Measurements from ENCODE around the gene RASGRF2.

Gene RASGRF2

GRCh38 chr5:81137833-81138232, 177.7 kb downstream of the RASGRF2 start:
- Histone ChIP-seq H3K4me3 (replicated peaks; ENCODE audit: insufficient read depth, low read length) (no peak overlapping the region), H3K27ac (replicated peaks) (no peak overlapping the region), H3K27me3 (ENCODE audit: insufficient read depth, poor library complexity, severe bottlenecking) (no peaks in the 10 kb centered on the region)
- TF ChIP-seq GABPA (IDR thresholded peaks at IDR 0.05; ENCODE audit: low read depth) (no peak), POLR2AphosphoS5 (IDR thresholded peaks at IDR 0.05; ENCODE audit: low read depth) (no peak), SPI1 (IDR thresholded peaks at IDR 0.05; ENCODE audit: borderline replicate concordance, low read depth) (no peak), CTCF (IDR thresholded peaks at IDR 0.05; ENCODE audit: insufficient read depth, low read length) (no peak)
- TF ChIP-seq, protein P1, sequence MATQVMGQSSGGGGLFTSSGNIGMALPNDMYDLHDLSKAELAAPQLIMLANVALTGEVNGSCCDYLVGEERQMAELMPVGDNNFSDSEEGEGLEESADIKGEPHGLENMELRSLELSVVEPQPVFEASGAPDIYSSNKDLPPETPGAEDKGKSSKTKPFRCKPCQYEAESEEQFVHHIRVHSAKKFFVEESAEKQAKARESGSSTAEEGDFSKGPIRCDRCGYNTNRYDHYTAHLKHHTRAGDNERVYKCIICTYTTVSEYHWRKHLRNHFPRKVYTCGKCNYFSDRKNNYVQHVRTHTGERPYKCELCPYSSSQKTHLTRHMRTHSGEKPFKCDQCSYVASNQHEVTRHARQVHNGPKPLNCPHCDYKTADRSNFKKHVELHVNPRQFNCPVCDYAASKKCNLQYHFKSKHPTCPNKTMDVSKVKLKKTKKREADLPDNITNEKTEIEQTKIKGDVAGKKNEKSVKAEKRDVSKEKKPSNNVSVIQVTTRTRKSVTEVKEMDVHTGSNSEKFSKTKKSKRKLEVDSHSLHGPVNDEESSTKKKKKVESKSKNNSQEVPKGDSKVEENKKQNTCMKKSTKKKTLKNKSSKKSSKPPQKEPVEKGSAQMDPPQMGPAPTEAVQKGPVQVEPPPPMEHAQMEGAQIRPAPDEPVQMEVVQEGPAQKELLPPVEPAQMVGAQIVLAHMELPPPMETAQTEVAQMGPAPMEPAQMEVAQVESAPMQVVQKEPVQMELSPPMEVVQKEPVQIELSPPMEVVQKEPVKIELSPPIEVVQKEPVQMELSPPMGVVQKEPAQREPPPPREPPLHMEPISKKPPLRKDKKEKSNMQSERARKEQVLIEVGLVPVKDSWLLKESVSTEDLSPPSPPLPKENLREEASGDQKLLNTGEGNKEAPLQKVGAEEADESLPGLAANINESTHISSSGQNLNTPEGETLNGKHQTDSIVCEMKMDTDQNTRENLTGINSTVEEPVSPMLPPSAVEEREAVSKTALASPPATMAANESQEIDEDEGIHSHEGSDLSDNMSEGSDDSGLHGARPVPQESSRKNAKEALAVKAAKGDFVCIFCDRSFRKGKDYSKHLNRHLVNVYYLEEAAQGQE (IDR thresholded peaks at IDR 0.05; ENCODE audit: insufficient replicate concordance, low read depth), result no peak
- DNase-seq (ENCODE audit: low read depth in 1 of 2, low spot score in 1 of 2), result no peak

DNA sequence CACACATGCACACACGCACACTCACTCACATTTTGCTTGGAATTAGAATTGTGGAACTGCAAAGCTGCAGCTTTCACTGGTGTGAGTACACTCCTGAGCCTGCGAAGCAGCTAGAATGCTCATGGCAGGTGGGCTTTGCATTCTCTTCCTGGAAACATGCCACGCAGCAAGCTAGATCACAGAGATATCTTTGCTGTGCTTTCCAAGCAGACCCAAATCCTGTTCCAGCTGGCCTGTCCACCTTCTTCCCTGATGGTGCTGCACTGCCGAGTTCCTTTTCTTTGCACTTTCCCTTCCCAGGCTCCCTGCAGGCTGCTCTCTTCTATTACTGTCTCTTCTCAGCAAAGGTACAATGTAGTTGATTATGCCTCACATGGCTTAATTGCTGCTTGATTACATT, 180.3 kb downstream of the RASGRF2 start:
- no peak for DNase-seq (ENCODE audit: low read depth in 1 of 2, low spot score in 1 of 2)
- H3K27me3 ChIP-seq (ENCODE audit: insufficient read depth, poor library complexity, severe bottlenecking), result no peaks in the 10 kb centered on the region
- TF ChIP-seq, protein P1 (IDR thresholded peaks at IDR 0.05; ENCODE audit: insufficient replicate concordance, low read depth), result no peak
- no peak for TF ChIP-seq POLR2AphosphoS5 (IDR thresholded peaks at IDR 0.05; ENCODE audit: low read depth)
- no peak for TF ChIP-seq GABPA (IDR thresholded peaks at IDR 0.05; ENCODE audit: low read depth)
- no peak for TF ChIP-seq SPI1 (IDR thresholded peaks at IDR 0.05; ENCODE audit: borderline replicate concordance, low read depth)
- TF ChIP-seq CTCF (IDR thresholded peaks at IDR 0.05; ENCODE audit: insufficient read depth, low read length), result no peak
- no peak overlapping the region for H3K4me3 ChIP-seq (replicated peaks; ENCODE audit: insufficient read depth, low read length)
- no peak overlapping the region for H3K27ac ChIP-seq (replicated peaks)

- no peak overlapping the region for H3K27ac ChIP-seq (replicated peaks)
- no peak for DNase-seq (ENCODE audit: low read depth in 1 of 2, low spot score in 1 of 2)
- H3K4me3 ChIP-seq (replicated peaks; ENCODE audit: insufficient read depth, low read length), result no peak overlapping the region
- TF ChIP-seq GABPA (IDR thresholded peaks at IDR 0.05; ENCODE audit: low read depth), result no peak
- no peak for TF ChIP-seq CTCF (IDR thresholded peaks at IDR 0.05; ENCODE audit: insufficient read depth, low read length)
- TF ChIP-seq, protein P1 (IDR thresholded peaks at IDR 0.05; ENCODE audit: insufficient replicate concordance, low read depth), result no peak
- no peak for TF ChIP-seq POLR2AphosphoS5 (IDR thresholded peaks at IDR 0.05; ENCODE audit: low read depth)
- TF ChIP-seq SPI1 (IDR thresholded peaks at IDR 0.05; ENCODE audit: borderline replicate concordance, low read depth), result no peak
- no peaks in the 10 kb centered on the region for H3K27me3 ChIP-seq (ENCODE audit: insufficient read depth, poor library complexity, severe bottlenecking)
These were observed 180.8 kb downstream of the RASGRF2 start for GRCh38 chr5:81140943-81141342.
